Fibroblast of gingiva (primary cell): ENCODE results near the gene FCGR3A.
"Not testable (repeated sequence)": the region's sequence is repeated elsewhere in the genome, so short reads cannot be mapped to it uniquely, and the experiment has no call there.

Experiments
- DNase-seq: peaks from one replicate; pipeline ENCODE4 v3.0.0-alpha.2; 2011; ENCODE audit warnings: low read depth

The FCGR3A gene

GRCh38 chr1:161549652-161550051 is at the start of gene FCGR3A:
Gene FCGR3A (minus strand): TSS chr1:161549818. CDS start chr1:161549736, 82 bp downstream.
- DNase-seq, result no peak

GRCh38 chr1:161597077-161597476 is 47.5 kb upstream of the FCGR3A start:
- not testable (repeated sequence) for DNase-seq

- not testable (repeated sequence) for DNase-seq
Observed at GRCh38 chr1:161595583-161595982, 46.0 kb upstream of the FCGR3A start.

GRCh38 chr1:161595173-161595572 is 45.6 kb upstream of the FCGR3A start:
- not testable (repeated sequence) for DNase-seq

DNA sequence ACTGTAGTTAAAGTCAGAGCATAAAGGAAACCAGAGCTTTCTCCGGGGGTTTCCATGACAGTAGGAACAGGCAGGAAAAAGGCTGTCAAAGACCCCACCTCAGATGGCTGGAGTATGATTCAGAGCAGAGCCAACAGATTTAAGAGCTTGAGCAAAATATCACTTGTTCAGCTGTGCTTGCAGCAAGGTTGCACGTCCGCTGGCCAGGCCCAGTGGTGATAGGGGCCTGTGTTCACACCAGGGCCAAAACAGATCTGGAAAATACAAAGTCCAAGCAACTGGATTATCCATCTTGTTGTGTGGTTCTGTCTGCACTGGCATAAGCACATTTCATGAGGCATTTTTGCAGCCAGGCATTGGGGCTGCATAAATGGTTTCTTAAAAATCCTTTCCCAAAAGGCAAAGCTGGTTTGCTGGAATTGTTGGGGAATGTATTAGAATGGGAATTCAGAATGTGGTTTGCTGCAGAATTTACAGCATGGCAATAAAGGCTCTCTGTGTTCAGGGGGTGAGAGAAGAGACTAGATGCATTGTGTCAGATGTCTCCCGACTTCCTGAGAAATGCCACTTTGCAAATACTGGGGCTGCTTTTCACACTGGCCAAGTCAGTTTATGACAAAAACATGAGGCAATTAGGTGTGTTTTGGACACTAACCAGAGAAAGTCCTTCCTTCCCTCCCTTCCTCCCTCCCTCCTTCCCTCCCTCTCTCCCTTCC is 44.8 kb upstream of the FCGR3A start:
- not testable (repeated sequence) for DNase-seq

- DNase-seq, result not testable (repeated sequence)
Observed at GRCh38 chr1:161593092-161593755, 43.6 kb upstream of the FCGR3A start.

DNA sequence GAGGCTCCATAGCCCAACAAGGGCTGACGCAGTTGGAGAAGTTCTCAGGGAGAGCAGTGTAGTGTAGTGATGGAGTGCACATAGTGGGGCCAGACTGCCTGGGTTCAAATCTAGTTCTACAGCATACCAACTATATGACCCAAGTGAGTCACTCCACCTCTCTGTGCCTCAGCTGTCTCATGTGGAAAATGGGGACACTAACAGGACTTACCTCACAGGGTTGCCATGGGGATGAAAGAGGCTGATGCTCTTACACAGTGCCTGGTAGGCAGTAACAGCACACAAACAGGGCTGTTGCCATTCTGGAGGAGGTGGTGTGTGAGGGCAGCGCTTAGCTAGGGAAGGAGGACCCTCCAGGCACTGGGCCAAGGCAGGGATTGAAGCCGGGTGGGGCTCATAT is 43.0 kb upstream of the FCGR3A start:
- DNase-seq, result not testable (repeated sequence)

DNA sequence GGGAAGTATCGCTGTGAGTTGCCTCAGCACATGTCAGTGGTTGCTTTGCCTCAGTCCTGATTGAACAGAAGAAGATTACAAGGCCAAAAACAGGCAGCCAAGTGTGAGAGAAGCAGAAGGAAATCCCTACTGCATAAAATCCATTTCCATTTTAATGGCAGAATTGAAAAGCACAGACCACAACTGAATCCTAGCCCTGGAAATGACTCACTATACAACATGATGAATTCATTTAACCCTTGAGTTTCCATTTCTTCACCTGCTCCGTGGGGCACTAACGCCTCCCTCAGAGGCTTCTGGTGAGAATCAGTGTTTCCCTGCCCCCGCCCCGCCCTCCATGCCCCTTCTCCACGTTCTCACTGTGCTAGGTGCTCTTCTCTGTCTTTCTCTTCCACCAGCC is 40.3 kb upstream of the FCGR3A start:
- DNase-seq, result not testable (repeated sequence)

DNA sequence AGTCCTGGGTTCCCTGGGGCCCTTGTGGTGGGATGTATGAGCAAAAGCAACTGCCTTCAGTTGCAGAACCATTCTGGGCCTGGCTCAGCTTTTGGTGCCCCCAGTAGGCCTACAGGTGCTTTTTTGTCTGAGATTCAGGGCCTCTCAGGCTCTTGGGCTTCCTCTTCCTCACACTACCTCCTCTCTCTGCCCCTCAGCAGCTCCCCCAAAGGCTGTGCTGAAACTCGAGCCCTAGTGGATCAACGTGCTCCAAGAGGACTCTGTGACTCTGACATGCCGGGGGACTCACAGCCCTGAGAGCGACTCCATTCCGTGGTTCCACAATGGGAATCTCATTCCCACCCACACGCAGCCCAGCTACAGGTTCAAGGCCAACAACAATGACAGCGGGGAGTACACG is 39.7 kb upstream of the FCGR3A start:
- not testable (repeated sequence) for DNase-seq

DNA sequence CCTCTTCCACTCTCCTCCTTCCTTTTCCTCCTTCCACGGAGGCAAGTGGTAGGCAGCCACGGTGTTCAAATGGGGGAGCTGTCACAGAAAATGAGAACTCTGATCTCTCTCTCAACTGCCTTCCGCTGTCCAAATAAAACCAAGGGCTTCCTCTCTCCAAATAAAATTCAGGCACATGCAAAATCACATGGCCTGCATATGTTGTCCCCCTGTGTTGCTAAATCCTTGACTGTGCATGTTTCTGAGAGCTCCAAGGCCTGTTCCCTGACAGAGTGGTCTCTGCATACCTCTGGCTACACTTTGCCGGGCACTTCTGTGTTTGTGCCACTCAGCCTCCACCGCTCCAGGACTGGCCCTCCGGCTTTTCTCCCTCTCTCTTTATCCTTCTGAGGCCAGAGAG is 39.0 kb upstream of the FCGR3A start:
- not testable (repeated sequence) for DNase-seq

DNA sequence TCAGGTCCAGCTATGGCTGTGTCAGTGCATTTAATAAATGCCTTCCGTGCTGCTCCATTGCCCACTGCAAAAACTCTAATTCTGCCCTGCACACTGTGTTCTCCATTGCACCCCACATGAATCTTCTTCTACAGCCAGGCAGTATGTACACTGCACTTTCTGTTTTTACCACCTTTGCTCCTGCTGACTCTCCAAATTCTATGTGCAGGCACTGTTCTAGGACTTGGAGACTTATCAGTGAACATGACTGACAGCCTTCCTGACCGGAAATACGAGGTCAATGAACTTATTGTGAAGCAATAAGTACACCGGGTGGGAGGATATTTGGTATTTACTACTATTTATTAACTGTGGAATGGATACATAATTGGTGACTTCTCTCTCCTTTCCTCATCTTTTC is 33.3 kb upstream of the FCGR3A start:
- DNase-seq, result not testable (repeated sequence)

- DNase-seq, result not testable (repeated sequence)
Observed at GRCh38 chr1:161580879-161581537, 31.4 kb upstream of the FCGR3A start.

DNA sequence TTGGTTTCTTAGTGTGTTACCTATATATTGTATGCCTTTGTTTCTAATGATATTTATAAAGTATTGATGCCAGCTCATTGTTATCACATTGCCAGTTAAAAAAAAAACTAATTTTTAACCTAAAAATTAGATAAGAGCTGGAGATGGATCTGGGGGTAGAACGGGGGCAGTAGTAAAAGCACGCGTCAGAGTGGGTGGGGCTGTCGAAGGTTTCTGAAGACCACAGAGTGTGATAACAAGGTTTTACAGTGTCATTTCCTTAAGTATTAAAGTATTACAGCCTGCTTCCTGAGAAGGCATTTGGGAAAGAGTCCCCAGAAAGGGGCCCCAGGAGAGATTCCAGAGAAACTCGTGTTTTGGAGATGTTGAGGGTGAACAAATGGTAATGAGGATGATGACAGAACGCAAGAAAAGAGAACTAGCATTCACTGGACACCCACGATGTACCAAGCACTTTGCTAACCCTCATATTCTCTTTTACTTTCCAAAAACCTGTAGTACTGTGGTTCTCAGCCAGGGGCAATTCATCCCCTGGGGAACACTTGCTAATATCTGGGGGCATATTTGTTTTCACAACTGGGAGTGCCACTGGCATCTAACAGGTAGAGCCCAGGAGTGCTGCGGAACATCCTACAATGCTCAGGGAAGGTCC is 30.4 kb upstream of the FCGR3A start:
- DNase-seq, result not testable (repeated sequence)

DNA sequence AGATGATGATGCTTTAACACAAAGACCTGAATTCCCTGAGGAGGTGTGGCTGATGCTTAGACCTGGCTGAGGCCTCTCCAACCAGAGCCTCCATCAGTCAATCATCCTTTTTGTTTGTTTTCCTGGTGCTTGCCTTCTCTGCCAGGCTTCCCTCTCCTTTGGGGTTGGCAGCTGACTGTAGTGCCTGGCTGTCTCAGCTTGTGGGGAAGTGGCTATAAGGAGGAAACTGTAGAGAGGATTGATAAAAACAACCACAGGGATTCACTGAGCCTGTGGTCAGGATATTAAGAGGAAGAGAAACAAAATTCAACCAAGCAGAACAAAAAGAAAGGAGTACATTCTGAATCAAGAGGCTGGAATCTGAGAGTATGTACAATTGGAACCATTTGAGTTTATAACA is 27.1 kb upstream of the FCGR3A start:
- DNase-seq, result not testable (repeated sequence)

- DNase-seq, result not testable (repeated sequence)
Observed at GRCh38 chr1:161571703-161572102, 22.1 kb upstream of the FCGR3A start.

- DNase-seq, result not testable (repeated sequence)
Observed at GRCh38 chr1:161566602-161566960, 17.0 kb upstream of the FCGR3A start.

GRCh38 chr1:161563522-161563921 is 13.9 kb upstream of the FCGR3A start:
- not testable (repeated sequence) for DNase-seq

- not testable (repeated sequence) for DNase-seq
Observed at GRCh38 chr1:161562441-161562840, 12.8 kb upstream of the FCGR3A start.

DNA sequence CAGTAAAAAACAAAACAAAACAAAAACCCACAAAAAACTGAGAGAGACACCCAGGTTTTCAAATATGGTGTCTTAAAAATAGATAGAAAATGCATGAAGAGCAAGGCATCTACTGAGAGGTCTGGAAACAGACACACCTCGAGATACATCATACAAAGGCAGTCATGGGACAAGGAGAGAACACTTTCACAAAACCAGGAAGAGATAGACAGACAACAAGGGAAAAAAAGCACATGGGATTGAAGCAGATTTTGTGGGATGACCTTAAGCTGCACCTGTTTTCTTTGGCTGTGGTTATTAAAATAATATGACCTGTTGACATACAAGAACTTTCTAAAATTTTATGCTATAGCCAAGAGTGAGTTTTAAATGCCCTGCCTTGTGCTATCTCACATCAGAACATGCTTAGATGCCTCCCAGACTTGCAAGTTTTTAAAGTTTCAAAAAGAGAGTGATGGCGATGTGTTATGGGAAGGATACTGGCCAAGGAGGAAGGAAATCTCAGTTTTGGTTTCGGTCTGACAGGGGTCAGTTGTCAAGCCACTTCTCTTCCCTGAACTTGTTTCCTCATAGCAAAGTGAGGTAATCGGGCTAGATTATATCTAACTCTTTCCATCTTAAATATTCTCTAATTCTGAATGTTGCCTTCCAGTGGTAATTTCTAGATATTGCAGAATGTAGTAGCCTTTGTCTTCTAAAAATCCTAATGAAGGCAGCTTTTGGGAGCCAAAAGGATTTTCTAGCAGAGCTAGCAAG is 11.5 kb upstream of the FCGR3A start:
- not testable (repeated sequence) for DNase-seq

GRCh38 chr1:161557506-161558450 is 8.2 kb upstream of the FCGR3A start:
- DNase-seq, result not testable (repeated sequence)
